ENCODE measurements around the gene DPP6. TPM values are rescaled to one million over a fixed set of nuclear protein-coding genes. Genes with fewer than 3 reads are reported as not detected.

Gene DPP6
- total RNA-seq, 1 donor from 2014 or later: 0.48 TPM

- H2AFZ ChIP-seq (ENCODE audit: low read depth, low read length): no peak overlapping the region
- no peak overlapping the region for H3K9ac ChIP-seq (ENCODE audit: low read length)
- Mint-ChIP-seq H3K27ac (ENCODE audit: unreplicated experiment) (no peak overlapping the region), H3K4me3 (ENCODE audit: unreplicated experiment) (no peak overlapping the region), H3K36me3 (ENCODE audit: low read depth, unreplicated experiment) (no peaks in the 10 kb centered on the region), H3K9me3 (ENCODE audit: unreplicated experiment) (peaks cover 2% of the 10 kb centered on the region), H3K27me3 (ENCODE audit: low read depth, unreplicated experiment) (peaks cover 11% of the 10 kb centered on the region), H3K4me1 (ENCODE audit: low read depth, unreplicated experiment) (no peaks in the 10 kb centered on the region)
- H3K4me3 ChIP-seq (ENCODE audit: insufficient read depth, low read depth, low read length): no peak overlapping the region
- H3K27ac ChIP-seq (ENCODE audit: low read depth, low read length): no peak overlapping the region
- no peaks in the 10 kb centered on the region for H3K9me3 ChIP-seq (ENCODE audit: insufficient read depth, low read depth, low read length)
- no peak overlapping the region for H3K4me2 ChIP-seq (ENCODE audit: low read length)
- H3K36me3 ChIP-seq (ENCODE audit: insufficient read depth, low read length): no peaks in the 10 kb centered on the region
- H3K27me3 ChIP-seq (ENCODE audit: insufficient read depth, low read length): no peaks in the 10 kb centered on the region
- H3K79me2 ChIP-seq (ENCODE audit: insufficient read depth, low read length): no peaks in the 10 kb centered on the region
- no peak for TF ChIP-seq CTCF (IDR thresholded peaks at IDR 0.05; ENCODE audit: insufficient read depth, low read depth, low read length)
- TF ChIP-seq EZH2 (IDR thresholded peaks at IDR 0.05; ENCODE audit: insufficient read depth, low read length): no peak
- FAIRE-seq (no peak), DNase-seq (ENCODE audit: low read depth) (no peak)
- no peaks in the 10 kb centered on the region for H4K20me1 ChIP-seq (ENCODE audit: insufficient read depth, low read length)
- H3K4me1 ChIP-seq (ENCODE audit: insufficient read depth, low read length): no peaks in the 10 kb centered on the region
Observed at GRCh38 chr7:154679379-154680053, 627.3 kb downstream of the DPP6 start.

GRCh38 chr7:154680894-154681659 is 628.9 kb downstream of the DPP6 start:
- Histone ChIP-seq H3K79me2 (ENCODE audit: insufficient read depth, low read length) (no peaks in the 10 kb centered on the region), H3K9ac (ENCODE audit: low read length) (no peak overlapping the region), H3K4me2 (ENCODE audit: low read length) (no peak overlapping the region), H3K36me3 (ENCODE audit: insufficient read depth, low read length) (no peaks in the 10 kb centered on the region), H3K4me1 (ENCODE audit: insufficient read depth, low read length) (no peaks in the 10 kb centered on the region), H3K4me3 (ENCODE audit: insufficient read depth, low read depth, low read length) (no peak overlapping the region), H3K27ac (ENCODE audit: low read depth, low read length) (no peak overlapping the region), H2AFZ (ENCODE audit: low read depth, low read length) (no peak overlapping the region), H3K9me3 (ENCODE audit: insufficient read depth, low read depth, low read length) (no peaks in the 10 kb centered on the region), H4K20me1 (ENCODE audit: insufficient read depth, low read length) (no peaks in the 10 kb centered on the region), H3K27me3 (ENCODE audit: insufficient read depth, low read length) (no peaks in the 10 kb centered on the region)
- H3K27me3 Mint-ChIP-seq (ENCODE audit: low read depth, unreplicated experiment): peaks cover 11% of the 10 kb centered on the region
- DNase-seq (ENCODE audit: low read depth) (no peak), FAIRE-seq (no peak)
- no peaks in the 10 kb centered on the region for H3K36me3 Mint-ChIP-seq (ENCODE audit: low read depth, unreplicated experiment)
- no peak for TF ChIP-seq EZH2 (IDR thresholded peaks at IDR 0.05; ENCODE audit: insufficient read depth, low read length)
- no peak for TF ChIP-seq CTCF (IDR thresholded peaks at IDR 0.05; ENCODE audit: insufficient read depth, low read depth, low read length)
- H3K9me3 Mint-ChIP-seq (ENCODE audit: unreplicated experiment): peaks cover 2% of the 10 kb centered on the region
- no peak overlapping the region for H3K27ac Mint-ChIP-seq (ENCODE audit: unreplicated experiment)
- no peak overlapping the region for H3K4me3 Mint-ChIP-seq (ENCODE audit: unreplicated experiment)
- H3K4me1 Mint-ChIP-seq (ENCODE audit: low read depth, unreplicated experiment): no peaks in the 10 kb centered on the region

DNA sequence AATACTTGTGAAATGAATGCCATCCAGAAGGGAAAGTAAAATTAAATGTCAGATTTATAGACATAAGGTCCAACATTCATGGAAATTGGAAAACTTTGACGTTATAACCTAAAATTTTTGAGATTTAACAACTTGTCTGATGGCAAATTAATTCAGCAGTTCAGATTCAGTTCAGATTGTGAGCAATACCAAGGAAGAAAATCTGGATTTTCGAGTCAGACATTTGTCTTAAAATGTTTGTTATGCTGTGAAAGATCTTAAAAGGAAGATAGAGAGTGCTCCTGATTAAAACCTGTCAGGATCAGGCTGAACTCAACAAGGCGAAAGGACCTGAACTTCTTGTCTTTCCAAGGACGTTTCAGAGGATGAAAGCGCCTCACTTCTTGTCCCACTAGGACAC is 629.8 kb downstream of the DPP6 start:
- H3K27me3 Mint-ChIP-seq (ENCODE audit: low read depth, unreplicated experiment): peaks cover 11% of the 10 kb centered on the region
- no peak overlapping the region for H3K27ac ChIP-seq (ENCODE audit: low read depth, low read length)
- TF ChIP-seq CTCF (IDR thresholded peaks at IDR 0.05; ENCODE audit: insufficient read depth, low read depth, low read length) (no peak), EZH2 (IDR thresholded peaks at IDR 0.05; ENCODE audit: insufficient read depth, low read length) (no peak)
- H3K9me3 ChIP-seq (ENCODE audit: insufficient read depth, low read depth, low read length): no peaks in the 10 kb centered on the region
- H3K4me1 ChIP-seq (ENCODE audit: insufficient read depth, low read length): no peaks in the 10 kb centered on the region
- DNase-seq (ENCODE audit: low read depth): no peak
- no peaks in the 10 kb centered on the region for H3K36me3 ChIP-seq (ENCODE audit: insufficient read depth, low read length)
- no peaks in the 10 kb centered on the region for H3K4me1 Mint-ChIP-seq (ENCODE audit: low read depth, unreplicated experiment)
- no peak overlapping the region for H2AFZ ChIP-seq (ENCODE audit: low read depth, low read length)
- no peaks in the 10 kb centered on the region for H3K79me2 ChIP-seq (ENCODE audit: insufficient read depth, low read length)
- no peaks in the 10 kb centered on the region for H3K36me3 Mint-ChIP-seq (ENCODE audit: low read depth, unreplicated experiment)
- H3K4me3 Mint-ChIP-seq (ENCODE audit: unreplicated experiment): no peak overlapping the region
- no peaks in the 10 kb centered on the region for H4K20me1 ChIP-seq (ENCODE audit: insufficient read depth, low read length)
- no peak overlapping the region for H3K4me3 ChIP-seq (ENCODE audit: insufficient read depth, low read depth, low read length)
- peaks cover 2% of the 10 kb centered on the region for H3K9me3 Mint-ChIP-seq (ENCODE audit: unreplicated experiment)
- H3K4me2 ChIP-seq (ENCODE audit: low read length): no peak overlapping the region
- no peaks in the 10 kb centered on the region for H3K27me3 ChIP-seq (ENCODE audit: insufficient read depth, low read length)
- H3K27ac Mint-ChIP-seq (ENCODE audit: unreplicated experiment): no peak overlapping the region
- no peak overlapping the region for H3K9ac ChIP-seq (ENCODE audit: low read length)
- no peak for FAIRE-seq
